ENCODE data around the gene CDK5R1.
"Not testable (repeated sequence)": the region's sequence is repeated elsewhere in the genome, so short reads cannot be mapped to it uniquely, and the experiment has no call there.

CDK5R1 gene

GRCh38 chr17:32523827-32524552 lies 37.2 kb downstream of the CDK5R1 start:
- H3K4me1 ChIP-seq: no peaks in the 10 kb centered on the region
- no peak for TF ChIP-seq CTCF (IDR thresholded peaks at IDR 0.05; ENCODE audit: low read depth, low read length)
- no peak for DNase-seq
- no peaks in the 10 kb centered on the region for H3K27me3 ChIP-seq
- no peaks in the 10 kb centered on the region for H3K36me3 ChIP-seq
- H3K9me3 ChIP-seq: no peaks in the 10 kb centered on the region
- no peak overlapping the region for H3K4me3 ChIP-seq (ENCODE audit: low read depth, low read length)

- DNase-seq; H3K9me3 ChIP-seq; H3K27me3 ChIP-seq; H3K4me3 ChIP-seq (ENCODE audit: low read depth, low read length); H3K36me3 ChIP-seq; H3K4me1 ChIP-seq: not testable (repeated sequence)
Observed at GRCh38 chr17:32524553-32524880, 37.7 kb downstream of the CDK5R1 start.

- Histone ChIP-seq H3K36me3 (no peaks in the 10 kb centered on the region), H3K4me3 (ENCODE audit: low read depth, low read length) (no peak overlapping the region), H3K27me3 (no peaks in the 10 kb centered on the region), H3K4me1 (no peaks in the 10 kb centered on the region), H3K9me3 (no peaks in the 10 kb centered on the region)
- TF ChIP-seq CTCF (IDR thresholded peaks at IDR 0.05; ENCODE audit: low read depth, low read length): no peak
- DNase-seq: no peak
Observed at GRCh38 chr17:32525122-32525521, 38.3 kb downstream of the CDK5R1 start.

DNA sequence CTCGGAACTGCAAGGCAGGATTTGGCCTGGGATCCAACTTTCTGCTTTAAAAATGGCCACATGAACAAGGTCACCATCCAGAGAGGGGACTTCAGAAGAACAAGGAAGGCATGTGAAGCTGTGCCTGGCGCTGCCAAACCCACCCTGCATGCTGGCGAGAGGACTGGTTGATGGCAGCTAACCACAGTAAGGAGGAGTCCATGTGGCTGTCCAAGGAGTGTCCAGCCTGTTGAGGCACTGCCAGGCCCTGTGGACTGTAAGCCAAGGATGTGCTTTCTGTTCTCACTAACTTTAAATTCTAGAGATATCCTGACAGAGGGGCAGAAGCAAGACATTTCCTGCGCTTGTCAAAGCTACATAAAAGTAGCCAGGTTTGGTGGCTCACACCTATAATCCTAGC lies 40.4 kb downstream of the CDK5R1 start:
- no peak for TF ChIP-seq CTCF (IDR thresholded peaks at IDR 0.05; ENCODE audit: low read depth, low read length)
- Histone ChIP-seq H3K4me1 (no peaks in the 10 kb centered on the region), H3K27me3 (no peaks in the 10 kb centered on the region), H3K4me3 (ENCODE audit: low read depth, low read length) (no peak overlapping the region), H3K36me3 (no peaks in the 10 kb centered on the region), H3K9me3 (no peaks in the 10 kb centered on the region)
- no peak for DNase-seq

GRCh38 chr17:32528825-32529224 lies 42.0 kb downstream of the CDK5R1 start:
- H3K27me3 ChIP-seq: no peaks in the 10 kb centered on the region
- no peaks in the 10 kb centered on the region for H3K4me1 ChIP-seq
- H3K9me3 ChIP-seq: no peaks in the 10 kb centered on the region
- H3K4me3 ChIP-seq (ENCODE audit: low read depth, low read length): no peak overlapping the region
- no peak for TF ChIP-seq CTCF (IDR thresholded peaks at IDR 0.05; ENCODE audit: low read depth, low read length)
- H3K36me3 ChIP-seq: no peaks in the 10 kb centered on the region
- DNase-seq: no peak

DNA sequence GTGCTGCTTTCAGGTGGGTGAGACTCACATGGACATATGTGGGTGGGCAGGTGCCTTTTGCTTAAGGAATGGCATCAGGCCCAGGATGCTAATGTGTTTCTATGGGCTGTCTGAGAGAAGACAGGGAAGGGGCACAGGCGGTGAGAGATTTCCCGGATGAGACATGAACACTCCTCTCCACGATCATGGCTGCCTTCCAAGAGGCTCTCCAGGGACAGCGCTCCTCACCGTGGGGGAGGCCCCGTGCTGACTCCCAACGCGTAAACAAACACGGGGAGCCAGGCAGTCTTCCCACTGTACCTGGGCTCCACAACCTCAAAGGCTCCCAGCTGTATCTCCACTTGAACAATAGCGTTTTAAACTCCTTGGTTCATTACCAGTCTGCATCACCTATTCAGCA lies 42.8 kb downstream of the CDK5R1 start:
- no peak for TF ChIP-seq CTCF (IDR thresholded peaks at IDR 0.05; ENCODE audit: low read depth, low read length)
- no peaks in the 10 kb centered on the region for H3K27me3 ChIP-seq
- no peak for DNase-seq

GRCh38 chr17:32533296-32533695 lies 46.5 kb downstream of the CDK5R1 start:
- H3K4me1 ChIP-seq: no peaks in the 10 kb centered on the region
- H3K4me3 ChIP-seq (ENCODE audit: low read depth, low read length): no peak overlapping the region
- no peaks in the 10 kb centered on the region for H3K9me3 ChIP-seq
- no peaks in the 10 kb centered on the region for H3K36me3 ChIP-seq
- H3K27me3 ChIP-seq: no peaks in the 10 kb centered on the region
- no peak for DNase-seq
- no peak for TF ChIP-seq CTCF (IDR thresholded peaks at IDR 0.05; ENCODE audit: low read depth, low read length)

More for the DNA sequence above, 42.8 kb downstream of the CDK5R1 start:
- no peaks in the 10 kb centered on the region for H3K4me1 ChIP-seq
- H3K9me3 ChIP-seq: no peaks in the 10 kb centered on the region
- no peaks in the 10 kb centered on the region for H3K36me3 ChIP-seq
- no peak overlapping the region for H3K4me3 ChIP-seq (ENCODE audit: low read depth, low read length)
